HG02884 (cell line): ENCODE results near the gene AKR1C2.
"Not testable (repeated sequence)": the region's sequence is repeated elsewhere in the genome, so short reads cannot be mapped to it uniquely, and the experiment has no call there.

Experiments used
- ATAC-seq: cut with Tn5 transposase; IDR thresholded peaks from one replicate; pipeline ENCODE4 v1.9.1; 2021; ENCODE audit warnings: mild to moderate bottlenecking, moderate library complexity; ENCODE audit not compliant: unreplicated experiment

AKR1C2 gene

GRCh38 chr10:4991463-4991862 lies 12.2 kb downstream of the AKR1C2 start:
- ATAC-seq = not testable (repeated sequence)

GRCh38 chr10:4990217-4990616 lies 13.4 kb downstream of the AKR1C2 start:
- ATAC-seq = no peak

- ATAC-seq = not testable (repeated sequence)
These were observed 15.5 kb downstream of the AKR1C2 start for GRCh38 chr10:4988000-4988641.

GRCh38 chr10:4984971-4985594 lies 18.6 kb downstream of the AKR1C2 start:
- ATAC-seq = no peak

GRCh38 chr10:4984223-4984622 lies 19.4 kb downstream of the AKR1C2 start:
- no peak for ATAC-seq

- ATAC-seq = no peak
These were observed 19.9 kb downstream of the AKR1C2 start for GRCh38 chr10:4983615-4984216.

GRCh38 chr10:4982764-4983226 lies 20.9 kb downstream of the AKR1C2 start:
- no peak for ATAC-seq

GRCh38 chr10:4981722-4982471 lies 21.8 kb downstream of the AKR1C2 start:
- no peak for ATAC-seq

- no peak for ATAC-seq
These were observed 22.9 kb downstream of the AKR1C2 start for GRCh38 chr10:4980793-4981192.

- no peak for ATAC-seq
These were observed 24.8 kb downstream of the AKR1C2 start for GRCh38 chr10:4978870-4979269.

- no peak for ATAC-seq
These were observed 26.6 kb downstream of the AKR1C2 start for GRCh38 chr10:4977025-4977424.

- ATAC-seq = not testable (repeated sequence)
These were observed 29.3 kb downstream of the AKR1C2 start for GRCh38 chr10:4974400-4974799.

GRCh38 chr10:4973294-4973693 lies 30.4 kb downstream of the AKR1C2 start:
- not testable (repeated sequence) for ATAC-seq

GRCh38 chr10:4972369-4973142 lies 31.1 kb downstream of the AKR1C2 start:
- ATAC-seq = not testable (repeated sequence)

- not testable (repeated sequence) for ATAC-seq
These were observed 33.3 kb downstream of the AKR1C2 start for GRCh38 chr10:4970362-4970761.

GRCh38 chr10:4969289-4969688 lies 34.4 kb downstream of the AKR1C2 start:
- ATAC-seq = not testable (repeated sequence)

- not testable (repeated sequence) for ATAC-seq
These were observed 36.5 kb downstream of the AKR1C2 start for GRCh38 chr10:4967189-4967588.

- ATAC-seq = not testable (repeated sequence)
These were observed 37.9 kb downstream of the AKR1C2 start for GRCh38 chr10:4965763-4966162.

GRCh38 chr10:4963815-4964154 lies 39.9 kb downstream of the AKR1C2 start:
- not testable (repeated sequence) for ATAC-seq
